Subcutaneous adipose tissue (tissue), 4 donors: ENCODE data around the gene FAM177B. TPM values are rescaled to one million over a fixed set of nuclear protein-coding genes. Genes with fewer than 3 reads are reported as not detected.

Experiments used
- CTCF ChIP-seq: fragments of 450-650 bp; IDR thresholded peaks from one replicate; pipeline ENCODE4 v1.5.1; 2016; ENCODE audit warnings: low read depth, mild to moderate bottlenecking, control low read depth, antibody characterized with exemption, moderate library complexity
- total RNA-seq, 4 donors: library from RNA; depleted of rRNA; stranded (reverse); fragments of >200 nt; gene quantifications; one replicate each; pipeline ENCODE4 v1.1.0, GENCODE V29; 2016

FAM177B gene
- 1 to 10 TPM in 2 of 4 donors, under 1 TPM in 2; 0.82 to 1.8 (median 1.1) TPM for total RNA-seq

GRCh38 chr1:222736972-222737371, at the start of gene FAM177B:
FAM177B (plus strand) TSS chr1:222737202; CDS start chr1:222746546, 9,344 bp downstream.
- TF ChIP-seq CTCF = no peak

DNA sequence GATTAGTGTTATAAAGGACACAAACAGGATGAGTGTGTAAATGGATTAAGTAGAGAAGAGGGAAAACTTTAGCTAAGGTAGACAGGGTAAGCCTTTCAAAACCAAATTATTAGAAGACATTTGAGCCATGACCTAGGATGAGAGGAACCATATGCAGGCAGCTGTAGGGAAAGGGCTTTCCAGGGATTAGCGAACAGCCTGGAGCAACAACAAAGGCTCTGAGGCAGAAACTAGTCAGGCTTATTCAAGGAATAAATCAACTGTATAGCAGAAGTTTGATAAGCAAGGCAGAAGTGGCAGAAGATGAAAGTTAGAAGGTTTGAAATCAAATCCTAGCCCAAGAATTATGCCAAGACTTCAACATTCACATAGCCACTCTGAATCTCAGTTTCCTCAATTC, 46.0 kb upstream of the FAM177B start:
- no peak for TF ChIP-seq CTCF

DNA sequence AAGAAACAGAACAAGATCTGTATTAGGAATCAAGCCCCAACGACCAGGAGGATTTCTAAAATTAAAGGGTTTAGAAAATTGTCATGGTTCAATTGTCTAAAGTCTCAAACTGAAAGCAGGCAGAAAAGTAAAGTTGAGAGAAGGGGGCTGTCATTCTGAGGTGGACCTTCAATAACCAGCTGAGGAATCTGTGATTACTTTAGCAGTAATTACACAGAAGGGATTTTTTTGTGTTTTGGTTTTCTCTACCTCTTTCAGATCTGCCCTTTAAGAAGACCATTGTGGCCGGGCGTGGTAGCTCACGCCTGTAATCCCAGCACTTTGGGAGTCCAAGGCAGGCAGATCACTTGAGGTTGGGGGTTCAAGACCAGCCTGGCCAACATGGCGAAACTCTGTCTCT, 42.1 kb upstream of the FAM177B start:
- TF ChIP-seq CTCF = no peak

GRCh38 chr1:222696741-222697140, 40.3 kb upstream of the FAM177B start:
- TF ChIP-seq CTCF = no peak

DNA sequence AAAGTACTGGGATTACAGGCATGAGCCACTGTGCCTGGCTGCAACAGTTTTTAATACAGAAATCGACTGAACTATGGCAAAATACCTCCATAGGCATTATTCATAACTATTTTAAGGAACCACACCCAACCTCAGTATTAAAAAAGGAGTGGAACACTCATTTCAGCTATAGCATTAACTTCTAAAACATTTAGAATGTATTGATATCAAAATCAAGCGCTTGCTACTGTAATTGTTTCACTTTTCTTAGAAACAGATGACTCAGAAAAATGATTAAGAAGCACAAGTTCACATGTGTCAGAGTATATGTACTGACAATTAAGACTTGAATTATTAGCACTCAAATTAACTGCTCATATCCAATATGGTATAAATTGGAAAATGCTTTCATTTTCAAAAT, 39.8 kb upstream of the FAM177B start:
- no peak for TF ChIP-seq CTCF

DNA sequence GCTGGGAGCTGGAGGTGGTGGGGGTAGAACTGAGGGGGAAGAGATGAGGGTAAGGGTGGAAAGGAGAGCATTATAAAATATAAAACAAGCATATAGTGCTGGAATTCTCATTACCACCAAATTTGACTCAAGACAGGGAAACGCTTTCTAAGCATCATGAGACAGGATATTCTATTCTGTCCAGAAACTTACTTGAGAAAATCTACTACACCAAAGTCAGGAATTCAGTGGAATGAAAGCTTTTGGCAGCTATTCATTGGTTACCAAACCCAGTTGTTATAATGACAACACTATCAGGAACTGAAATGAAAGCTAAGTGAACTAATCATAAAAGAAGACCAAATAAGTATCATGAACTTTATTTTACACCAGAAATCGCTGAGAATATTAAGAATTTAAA, 39.2 kb upstream of the FAM177B start:
- TF ChIP-seq CTCF = no peak

GRCh38 chr1:222702210-222702609, 34.8 kb upstream of the FAM177B start:
- TF ChIP-seq CTCF = no peak
